ENCODE measurements around the gene SLC9A9.

Gene SLC9A9

DNA sequence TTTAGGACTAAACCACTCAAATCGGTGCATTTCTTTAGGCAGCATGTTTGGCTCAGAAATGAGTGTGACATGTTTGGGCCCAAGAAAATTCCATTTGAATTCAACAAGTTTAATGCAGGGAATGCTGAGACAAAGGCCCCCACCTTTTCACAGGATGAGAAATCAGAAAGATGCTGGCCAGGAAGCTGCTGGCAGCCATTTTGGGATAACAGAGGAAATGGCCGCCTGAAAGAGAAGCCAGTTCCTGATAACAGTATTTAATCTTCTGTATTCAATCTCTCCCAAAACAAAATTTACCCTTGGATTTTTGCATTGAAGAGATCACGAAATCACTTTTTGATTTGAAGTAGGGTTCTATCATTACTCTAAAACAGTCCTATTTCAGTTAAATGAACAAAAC lies 350.9 kb downstream of the SLC9A9 start:
- Histone ChIP-seq H3K9me3 (peaks cover 3% of the 10 kb centered on the region), H3K4me3 (no peak overlapping the region), H3K27me3 (ENCODE audit: low read depth) (no peaks in the 10 kb centered on the region), H3K4me1 (peaks cover 27% of the 10 kb centered on the region), H3K36me3 (replicated peaks) (no peaks in the 10 kb centered on the region)
- DNase-seq (ENCODE audit: low spot score in 2 of 2), result no peak
- in situ Hi-C loops (cut with MboI; ENCODE audit: low sequenced_read_pairs), result no loop called here

DNA sequence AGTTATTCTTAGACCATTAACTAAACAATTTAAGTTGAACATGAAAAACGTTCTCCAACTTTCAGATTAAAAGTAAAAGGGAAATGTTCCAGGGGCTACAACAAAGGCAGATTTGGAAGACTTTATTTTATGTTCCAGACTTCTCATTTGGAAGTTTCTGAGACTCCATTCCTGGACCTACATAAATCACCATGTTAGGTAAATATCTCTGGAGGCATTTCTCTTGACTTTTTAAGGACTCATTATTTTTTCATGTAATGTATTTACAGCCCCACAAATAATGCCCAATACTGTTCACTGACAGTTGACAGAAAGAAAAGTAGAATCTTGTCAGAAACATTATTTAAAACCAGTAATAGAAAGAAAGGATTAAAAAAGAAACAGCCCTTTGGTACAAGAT lies 352.1 kb downstream of the SLC9A9 start:
- Histone ChIP-seq H3K4me1 (peaks cover 16% of the 10 kb centered on the region), H3K4me3 (no peak overlapping the region), H3K9me3 (peaks cover 3% of the 10 kb centered on the region), H3K27me3 (ENCODE audit: low read depth) (no peaks in the 10 kb centered on the region), H3K36me3 (replicated peaks) (no peaks in the 10 kb centered on the region)
- DNase-seq (ENCODE audit: low spot score in 2 of 2), result no peak
- in situ Hi-C loops (cut with MboI; ENCODE audit: low sequenced_read_pairs), result no loop called here

DNA sequence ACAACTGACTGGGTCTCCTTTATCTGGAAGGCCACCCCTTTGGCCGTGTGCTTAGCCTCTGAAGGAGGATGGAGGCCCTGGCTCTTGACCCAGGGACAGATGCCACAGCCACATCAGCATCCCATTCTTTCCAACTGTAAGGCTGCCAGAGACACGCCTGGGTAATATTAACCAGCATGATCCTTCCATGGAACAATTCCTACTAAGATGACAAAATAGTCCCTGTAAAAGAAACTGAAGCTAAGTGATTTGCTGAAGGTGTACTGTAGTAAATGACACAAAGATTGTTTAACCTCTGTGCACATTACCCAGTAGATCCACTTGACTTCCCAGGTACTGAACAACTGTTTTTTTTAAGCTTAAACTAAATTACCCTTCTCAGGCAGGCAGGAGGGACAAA lies 352.7 kb downstream of the SLC9A9 start:
- H3K9me3 ChIP-seq, result peaks cover 3% of the 10 kb centered on the region
- no peak for DNase-seq (ENCODE audit: low spot score in 2 of 2)
- H3K27me3 ChIP-seq (ENCODE audit: low read depth), result no peaks in the 10 kb centered on the region
- peaks cover 14% of the 10 kb centered on the region for H3K4me1 ChIP-seq
- in situ Hi-C loops (cut with MboI; ENCODE audit: low sequenced_read_pairs), result no loop called here
- H3K4me3 ChIP-seq, result no peak overlapping the region
- no peaks in the 10 kb centered on the region for H3K36me3 ChIP-seq (replicated peaks)

DNA sequence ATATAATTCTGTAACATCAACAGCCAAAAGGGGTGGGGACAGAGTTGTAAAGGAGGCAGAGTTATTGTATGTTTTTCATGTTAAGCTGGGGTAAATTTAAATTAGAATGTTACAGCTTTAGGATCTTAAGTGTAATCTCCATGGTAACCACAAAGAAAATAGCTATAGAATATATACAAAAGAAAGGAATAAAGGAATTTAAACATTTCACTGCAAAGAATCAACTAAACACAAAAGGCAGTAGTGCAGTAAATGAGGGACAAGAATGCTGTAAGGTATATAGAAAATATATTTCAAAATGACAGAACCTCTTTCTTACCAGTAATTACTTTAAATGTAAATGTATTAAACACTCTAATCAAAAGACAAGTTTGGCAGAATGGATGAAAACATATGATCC lies 361.7 kb downstream of the SLC9A9 start:
- peak; percentile 29 to 95 for DNase-seq (ENCODE audit: low spot score in 2 of 2)
- Histone ChIP-seq H3K4me3 (no peak overlapping the region), H3K9me3 (no peaks in the 10 kb centered on the region), H3K27me3 (ENCODE audit: low read depth) (no peaks in the 10 kb centered on the region), H3K4me1 (peaks cover 36% of the 10 kb centered on the region), H3K36me3 (replicated peaks) (no peaks in the 10 kb centered on the region)
- in situ Hi-C loops (cut with MboI; ENCODE audit: low sequenced_read_pairs), result no loop called here

DNA sequence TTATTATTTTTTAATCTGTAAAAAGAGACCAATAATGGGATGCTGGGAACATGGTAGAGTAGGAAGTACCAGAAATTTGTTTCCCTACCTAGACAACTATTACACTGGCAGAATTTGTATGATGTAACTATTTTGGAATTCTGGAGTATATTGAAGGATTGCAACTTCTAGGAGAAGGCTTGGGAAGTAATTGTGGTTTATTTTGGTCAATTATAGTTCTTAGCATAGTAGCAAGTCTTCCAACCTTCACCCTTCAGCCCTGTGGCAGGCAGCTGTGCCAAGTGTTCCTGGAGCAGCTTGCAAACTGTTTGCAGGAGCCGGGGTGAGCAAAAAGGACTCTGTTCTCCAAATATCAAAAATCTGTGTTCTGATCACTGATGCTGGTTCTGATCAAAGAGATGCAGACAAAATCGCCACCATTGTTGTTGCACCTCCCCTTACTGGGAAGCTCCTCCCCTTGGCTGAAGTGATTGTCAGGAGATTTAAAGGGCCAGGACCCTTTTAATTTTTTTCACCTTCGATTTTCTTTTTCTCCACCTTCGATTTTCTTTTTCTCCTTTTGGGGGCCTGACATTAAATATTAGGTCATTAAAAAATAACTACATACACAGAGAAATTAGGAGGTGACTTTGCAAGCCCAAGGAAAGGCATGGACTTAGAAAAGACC lies 363.3 kb downstream of the SLC9A9 start:
- in situ Hi-C loops (cut with MboI; ENCODE audit: low sequenced_read_pairs), result no loop called here
- no peaks in the 10 kb centered on the region for H3K36me3 ChIP-seq (replicated peaks)
- peaks cover 35% of the 10 kb centered on the region for H3K4me1 ChIP-seq
- H3K27me3 ChIP-seq (ENCODE audit: low read depth), result no peaks in the 10 kb centered on the region; the same call in 1 of the 2 replicates
- no peak overlapping the region for H3K4me3 ChIP-seq
- no peaks in the 10 kb centered on the region for H3K9me3 ChIP-seq
- peak in 1 of 2 experiments; percentile 34 for DNase-seq (ENCODE audit: low spot score in 2 of 2)

DNA sequence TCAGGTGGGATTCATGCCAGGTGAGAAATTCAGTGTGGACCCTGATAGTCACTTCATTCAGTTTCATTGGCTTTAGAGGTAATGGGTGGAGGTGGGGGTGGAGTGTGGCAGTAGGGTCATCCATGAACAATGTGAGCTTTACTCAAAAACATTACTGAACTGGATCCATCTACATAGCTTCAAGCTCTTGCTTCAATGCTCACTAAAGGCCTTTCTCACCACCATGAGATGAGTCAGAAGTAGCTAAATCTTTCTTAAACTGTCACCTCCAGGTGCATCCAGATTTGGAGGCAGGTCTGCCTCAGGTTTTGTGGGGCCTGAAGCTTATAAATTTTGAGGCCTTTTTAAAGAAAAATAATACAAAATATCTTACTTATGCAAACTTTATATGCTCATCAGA lies 365.1 kb downstream of the SLC9A9 start:
- no peaks in the 10 kb centered on the region for H3K36me3 ChIP-seq (replicated peaks)
- no peak for DNase-seq (ENCODE audit: low spot score in 2 of 2)
- no peak overlapping the region for H3K4me3 ChIP-seq
- in situ Hi-C loops (cut with MboI; ENCODE audit: low sequenced_read_pairs), result no loop called here
- peaks cover 4% of the 10 kb centered on the region for H3K27me3 ChIP-seq (ENCODE audit: low read depth)
- H3K9me3 ChIP-seq, result no peaks in the 10 kb centered on the region
- peaks cover 24% of the 10 kb centered on the region for H3K4me1 ChIP-seq

DNA sequence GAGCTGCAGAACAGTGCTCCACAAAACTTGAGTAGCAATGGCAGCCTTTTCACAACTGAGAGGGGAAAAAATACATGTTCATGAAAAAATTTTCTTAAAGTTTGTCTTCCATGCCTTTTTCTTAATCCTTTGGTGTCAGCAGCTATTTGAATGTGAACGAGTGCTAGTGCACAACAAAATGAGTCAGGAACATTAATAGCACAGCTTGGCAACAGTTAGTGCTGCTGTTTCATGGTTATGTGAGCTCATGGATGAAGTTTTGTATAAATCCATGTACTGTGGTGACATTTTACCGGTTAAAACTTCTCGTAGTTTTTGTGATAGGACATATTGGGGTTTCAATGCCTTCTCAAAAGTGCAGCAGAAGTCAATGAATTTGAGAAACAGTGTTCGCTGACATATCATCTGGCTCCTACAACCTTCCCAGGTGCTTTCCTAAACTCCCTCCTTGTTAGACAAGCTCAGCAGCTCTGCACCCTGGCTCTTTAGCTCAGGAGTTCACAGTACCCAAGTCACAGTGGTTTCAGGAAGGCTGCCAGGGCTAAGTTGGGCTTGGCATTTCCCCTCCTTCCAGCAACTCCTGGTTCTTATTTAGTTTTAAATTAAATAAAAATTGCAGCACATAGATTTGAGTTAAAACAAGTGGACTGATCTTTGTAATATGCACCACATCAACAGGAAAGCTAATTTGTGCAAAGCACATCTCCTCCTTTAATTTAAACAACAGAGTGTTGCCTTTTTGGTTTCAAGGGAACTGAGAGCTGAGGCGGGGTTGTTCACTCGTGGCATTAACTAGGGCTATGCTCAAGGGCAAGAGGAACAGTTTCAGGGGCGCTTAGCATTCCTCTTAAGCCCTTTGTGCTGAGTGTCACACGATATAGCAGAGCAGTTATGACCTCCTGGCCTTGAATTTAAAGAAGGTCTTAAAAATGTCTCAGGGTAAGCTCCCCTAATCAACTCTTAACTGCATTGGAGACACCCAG lies 365.9 kb downstream of the SLC9A9 start:
- no peak for DNase-seq (ENCODE audit: low spot score in 2 of 2)
- no peak overlapping the region for H3K4me3 ChIP-seq
- H3K36me3 ChIP-seq (replicated peaks), result no peaks in the 10 kb centered on the region
- peaks cover 5% of the 10 kb centered on the region for H3K27me3 ChIP-seq (ENCODE audit: low read depth)
- H3K4me1 ChIP-seq, result peaks cover 23% of the 10 kb centered on the region
- in situ Hi-C loops (cut with MboI; ENCODE audit: low sequenced_read_pairs), result no loop called here
- H3K9me3 ChIP-seq, result no peaks in the 10 kb centered on the region

DNA sequence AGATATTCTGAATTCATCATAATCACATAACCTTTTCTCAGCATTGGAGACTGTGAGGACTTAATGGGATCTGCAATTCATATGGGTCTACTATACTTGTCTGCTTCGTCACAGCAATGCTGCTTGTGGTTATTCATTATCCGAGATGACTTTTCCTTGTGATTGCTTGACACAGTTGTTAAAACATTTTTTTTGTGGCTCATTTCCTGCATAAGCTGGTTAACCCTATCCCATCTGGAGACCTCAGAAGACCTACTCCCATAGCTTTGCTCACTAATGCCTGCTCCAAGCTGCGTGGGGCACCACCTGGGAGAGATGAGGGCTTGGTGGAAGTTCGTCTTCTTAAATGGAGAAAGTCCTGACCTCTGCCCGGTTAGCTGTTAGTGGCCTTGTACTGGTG lies 367.9 kb downstream of the SLC9A9 start:
- in situ Hi-C loops (cut with MboI; ENCODE audit: low sequenced_read_pairs), result no loop called here
- Histone ChIP-seq H3K36me3 (replicated peaks) (no peaks in the 10 kb centered on the region), H3K4me3 (no peak overlapping the region), H3K9me3 (0 out of 2 replicates have a peak, but pooled peaks cover 3% of the 10 kb centered on the region), H3K27me3 (ENCODE audit: low read depth) (peaks cover 5% of the 10 kb centered on the region), H3K4me1 (peaks cover 6% of the 10 kb centered on the region)
- DNase-seq (ENCODE audit: low spot score in 2 of 2), result no peak

DNA sequence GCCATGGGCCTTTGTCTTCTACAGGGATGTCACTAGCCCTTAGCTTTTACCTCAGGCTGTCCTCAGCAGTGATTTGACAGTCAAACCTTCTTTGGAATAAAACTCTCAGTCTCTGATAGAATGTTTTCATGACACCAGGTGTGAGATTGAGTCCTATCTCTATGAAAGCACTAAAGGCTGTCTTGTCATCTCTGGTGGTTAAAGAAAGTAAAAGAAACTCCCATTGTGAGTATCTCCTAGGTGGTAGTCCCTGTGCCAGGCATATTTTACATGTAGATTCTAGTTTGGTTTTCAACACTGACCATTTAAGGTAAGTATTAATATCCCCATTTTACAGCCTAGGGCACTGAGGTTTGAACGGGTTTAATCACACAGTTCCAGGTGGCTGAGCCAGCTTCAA lies 368.5 kb downstream of the SLC9A9 start:
- in situ Hi-C loops (cut with MboI; ENCODE audit: low sequenced_read_pairs), result no loop called here

DNA sequence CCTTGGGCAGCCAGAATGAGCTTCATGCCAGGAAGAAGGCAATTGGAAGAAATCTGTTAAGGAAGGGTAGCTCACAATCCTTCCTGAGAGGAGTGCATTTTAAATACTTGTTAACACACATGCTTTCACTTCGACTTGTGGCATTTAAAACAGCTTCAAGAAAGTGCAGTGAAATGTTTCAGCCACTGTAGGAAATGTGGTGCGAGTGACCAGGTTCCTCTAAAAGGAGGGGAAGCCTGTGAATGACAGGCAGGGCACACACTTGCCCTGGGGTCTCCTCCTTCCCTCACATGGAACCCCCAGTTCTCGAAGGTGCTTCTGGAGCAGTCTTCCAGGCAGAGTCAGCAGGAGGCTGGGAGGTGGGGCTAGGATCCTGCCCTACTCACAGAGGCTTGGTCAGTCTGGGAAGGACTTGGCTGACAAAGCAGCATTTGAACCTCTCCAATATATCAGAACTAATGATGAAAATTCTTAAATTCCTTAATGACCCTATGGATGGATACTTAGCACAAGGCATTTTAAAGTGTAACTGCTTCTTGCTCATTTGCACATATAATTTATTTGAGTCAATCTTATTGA lies 370.1 kb downstream of the SLC9A9 start:
- H3K4me3 ChIP-seq, result no peak overlapping the region
- no peak for DNase-seq (ENCODE audit: low spot score in 2 of 2)
- no peaks in the 10 kb centered on the region for H3K36me3 ChIP-seq (replicated peaks)
- in situ Hi-C loops (cut with MboI; ENCODE audit: low sequenced_read_pairs), result no loop called here
- peaks cover 5% of the 10 kb centered on the region for H3K27me3 ChIP-seq (ENCODE audit: low read depth)
- 0 out of 2 replicates have a peak, but pooled peaks cover 3% of the 10 kb centered on the region for H3K9me3 ChIP-seq
- no peaks in the 10 kb centered on the region; the same call in 1 of the 2 replicates for H3K4me1 ChIP-seq

More for the DNA sequence above, 368.5 kb downstream of the SLC9A9 start:
- no peak for DNase-seq (ENCODE audit: low spot score in 2 of 2)
- peaks cover 5% of the 10 kb centered on the region for H3K27me3 ChIP-seq (ENCODE audit: low read depth)
- 0 out of 2 replicates have a peak, but pooled peaks cover 3% of the 10 kb centered on the region for H3K9me3 ChIP-seq
- H3K36me3 ChIP-seq (replicated peaks), result no peaks in the 10 kb centered on the region
- H3K4me3 ChIP-seq, result no peak overlapping the region
- H3K4me1 ChIP-seq, result peaks cover 1% of the 10 kb centered on the region

DNA sequence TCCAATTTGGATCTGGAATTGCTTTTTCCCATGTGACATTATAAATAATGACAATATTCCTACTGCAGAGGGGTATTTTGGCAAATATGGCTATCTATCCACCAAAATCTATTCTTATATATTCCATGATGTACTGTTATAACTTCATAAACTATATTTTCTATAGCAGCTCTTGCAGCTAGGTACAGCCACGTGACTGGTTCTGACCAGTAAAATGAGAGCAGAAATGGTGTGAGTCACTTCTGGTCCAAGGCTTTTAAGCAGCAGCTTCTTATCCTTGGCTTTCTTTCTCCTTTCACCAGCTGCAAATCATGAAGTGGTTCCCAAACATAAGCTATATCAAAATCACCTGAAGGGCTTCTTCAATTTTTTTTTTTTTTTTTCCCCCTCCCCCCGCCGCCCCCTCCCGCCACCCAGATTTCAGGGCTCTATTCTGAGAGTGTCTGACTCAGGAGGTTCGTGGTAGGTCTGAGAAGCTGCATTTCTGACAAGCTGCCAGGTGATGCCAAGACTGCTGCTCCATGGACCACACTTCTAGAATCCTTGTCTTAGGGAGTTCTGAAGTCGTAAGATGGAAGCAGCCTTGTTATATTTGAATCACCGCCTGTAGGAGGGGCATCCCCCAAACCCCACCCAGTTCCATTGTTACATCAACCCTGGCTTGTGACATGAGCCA lies 371.2 kb downstream of the SLC9A9 start:
- in situ Hi-C loops (cut with MboI; ENCODE audit: low sequenced_read_pairs), result no loop called here
- Histone ChIP-seq H3K9me3 (0 out of 2 replicates have a peak, but pooled peaks cover 3% of the 10 kb centered on the region), H3K36me3 (replicated peaks) (no peaks in the 10 kb centered on the region), H3K4me1 (peaks cover 2% of the 10 kb centered on the region), H3K4me3 (no peak overlapping the region), H3K27me3 (ENCODE audit: low read depth) (peaks cover 5% of the 10 kb centered on the region)
- DNase-seq (ENCODE audit: low spot score in 2 of 2), result no peak

DNA sequence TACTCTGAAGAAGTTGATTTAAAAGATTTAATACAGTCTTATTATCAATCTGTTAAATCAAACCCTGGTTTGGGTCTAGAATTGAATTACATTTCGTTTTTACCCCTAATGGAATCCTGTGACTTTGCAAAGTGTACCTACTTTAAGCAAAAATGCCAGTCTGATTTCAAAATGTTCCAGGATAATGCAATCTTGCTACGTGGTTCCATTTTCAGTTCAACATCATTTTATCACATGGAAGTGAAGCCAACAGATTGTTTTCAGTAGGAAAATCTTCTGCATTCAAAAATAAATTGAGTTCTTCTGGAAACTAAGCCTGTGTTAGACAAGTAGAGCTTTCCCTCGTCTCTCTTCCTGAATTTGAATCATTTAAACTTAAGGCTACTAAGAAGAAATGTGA lies 372.3 kb downstream of the SLC9A9 start:
- DNase-seq (ENCODE audit: low spot score in 2 of 2), result no peak
- peaks cover 10% of the 10 kb centered on the region for H3K4me1 ChIP-seq

DNA sequence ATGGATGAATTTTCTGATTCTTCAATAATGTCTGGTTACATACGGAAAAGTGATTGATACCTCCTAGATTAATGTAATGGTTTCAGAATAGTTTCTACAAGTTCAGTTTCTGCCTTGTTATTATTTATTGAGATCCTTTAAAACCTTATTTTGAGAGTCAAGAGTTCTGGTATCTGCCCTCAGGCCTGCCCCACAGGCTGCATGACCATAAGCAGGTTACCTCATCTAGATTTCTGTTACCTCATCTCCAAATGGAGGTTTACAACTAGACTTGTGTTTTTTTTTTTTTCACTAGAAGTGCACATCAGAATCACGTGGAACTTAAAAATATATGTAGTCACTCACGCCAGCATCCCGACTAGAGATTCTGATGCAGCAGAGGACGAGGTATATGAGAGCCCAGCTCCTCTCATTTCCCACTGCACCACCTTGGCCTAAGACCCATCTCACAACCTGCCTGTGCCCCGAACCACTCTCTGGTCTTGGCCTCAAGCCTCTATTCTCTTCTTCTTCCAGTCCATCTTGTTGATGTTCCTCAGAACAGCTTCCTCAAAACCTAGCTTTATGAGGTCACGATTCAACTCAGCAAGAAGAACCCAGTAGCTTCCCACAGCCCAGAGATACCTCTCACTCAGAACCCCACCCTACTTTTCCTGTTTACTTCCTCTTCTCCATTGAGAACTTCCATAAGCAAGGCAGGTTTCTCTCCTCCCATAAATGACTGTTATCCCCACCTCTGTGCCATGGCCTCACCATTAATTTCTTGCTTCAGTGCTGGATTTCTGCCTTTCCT lies 375.3 kb downstream of the SLC9A9 start:
- DNase-seq (ENCODE audit: low spot score in 2 of 2), result no peak
- Histone ChIP-seq H3K4me3 (no peak overlapping the region), H3K4me1 (peaks cover 10% of the 10 kb centered on the region), H3K27me3 (ENCODE audit: low read depth) (no peaks in the 10 kb centered on the region), H3K9me3 (0 out of 2 replicates have a peak, but pooled peaks cover 3% of the 10 kb centered on the region), H3K36me3 (replicated peaks) (no peaks in the 10 kb centered on the region)
- in situ Hi-C loops (cut with MboI; ENCODE audit: low sequenced_read_pairs), result no loop called here

More for the DNA sequence above, 372.3 kb downstream of the SLC9A9 start:
- Histone ChIP-seq H3K36me3 (replicated peaks) (no peaks in the 10 kb centered on the region), H3K4me3 (no peak overlapping the region), H3K27me3 (ENCODE audit: low read depth) (peaks cover 5% of the 10 kb centered on the region), H3K9me3 (0 out of 2 replicates have a peak, but pooled peaks cover 3% of the 10 kb centered on the region)
- in situ Hi-C loops (cut with MboI; ENCODE audit: low sequenced_read_pairs), result no loop called here
